TTC549 (cell line): ENCODE data around the gene SMG1.
"Not testable (repeated sequence)": the region's sequence is repeated elsewhere in the genome, so short reads cannot be mapped to it uniquely, and the experiment has no call there.

ENCODE experiments used
- FAIRE-seq: peaks from 2 replicates; lab custom pipeline; 2012; peaks lifted over from hg19 to GRCh38; lab: Jason Lieb, UNC

SMG1 gene

GRCh38 chr16:18932243-18932987, 6.2 kb upstream of the SMG1 start:
- no peak for FAIRE-seq

- FAIRE-seq, result no peak
Measured at GRCh38 chr16:18931756-18932155, 5.5 kb upstream of the SMG1 start.

GRCh38 chr16:18930095-18930494, 3.9 kb upstream of the SMG1 start:
- FAIRE-seq, result not testable (repeated sequence)

- FAIRE-seq, result not testable (repeated sequence)
Measured at GRCh38 chr16:18928073-18928472, 1.9 kb upstream of the SMG1 start.

GRCh38 chr16:18925215-18925985, 808 bp downstream of the SMG1 start:
- FAIRE-seq, result not testable (repeated sequence)

GRCh38 chr16:18923935-18924334, 2.3 kb downstream of the SMG1 start:
- FAIRE-seq, result not testable (repeated sequence)

- not testable (repeated sequence) for FAIRE-seq
Measured at GRCh38 chr16:18923124-18923523, 3.1 kb downstream of the SMG1 start.

- not testable (repeated sequence) for FAIRE-seq
Measured at GRCh38 chr16:18909585-18909984, 16.6 kb downstream of the SMG1 start.

GRCh38 chr16:18908716-18909115, 17.5 kb downstream of the SMG1 start:
- not testable (repeated sequence) for FAIRE-seq

GRCh38 chr16:18902778-18903177, 23.4 kb downstream of the SMG1 start:
- FAIRE-seq, result not testable (repeated sequence)

GRCh38 chr16:18902044-18902443, 24.2 kb downstream of the SMG1 start:
- not testable (repeated sequence) for FAIRE-seq

GRCh38 chr16:18901194-18901593, 25.0 kb downstream of the SMG1 start:
- FAIRE-seq, result not testable (repeated sequence)

GRCh38 chr16:18884456-18884855, 41.8 kb downstream of the SMG1 start:
- FAIRE-seq, result not testable (repeated sequence)

GRCh38 chr16:18877734-18878133, 48.5 kb downstream of the SMG1 start:
- FAIRE-seq, result not testable (repeated sequence)

GRCh38 chr16:18877259-18877658, 48.9 kb downstream of the SMG1 start:
- not testable (repeated sequence) for FAIRE-seq

- FAIRE-seq, result not testable (repeated sequence)
Measured at GRCh38 chr16:18876301-18876700, 49.9 kb downstream of the SMG1 start.

- not testable (repeated sequence) for FAIRE-seq
Measured at GRCh38 chr16:18869043-18869771, 57.0 kb downstream of the SMG1 start.

GRCh38 chr16:18866277-18866823, 59.9 kb downstream of the SMG1 start:
- not testable (repeated sequence) for FAIRE-seq

GRCh38 chr16:18862891-18863290, 63.3 kb downstream of the SMG1 start:
- not testable (repeated sequence) for FAIRE-seq

- FAIRE-seq, result no peak
Measured at GRCh38 chr16:18855196-18855595, 71.0 kb downstream of the SMG1 start.

GRCh38 chr16:18853694-18854093, 72.5 kb downstream of the SMG1 start:
- FAIRE-seq, result no peak

- FAIRE-seq, result no peak
Measured at GRCh38 chr16:18852647-18853046, 73.6 kb downstream of the SMG1 start.
